Duodenal mucosa (tissue), 2 donors: ENCODE data around the gene ZNF688.

Experiments used
- H3K27ac ChIP-seq: one replicate; pipeline ENCODE4 v1.7.0; 2013; ENCODE audit warnings: low read depth, low read length
- H3K27me3 ChIP-seq, 2 donors: one replicate each; pipeline ENCODE4 v1.7.0; 2013; ENCODE audit warnings: low read length in 2 of 2, control low read depth in 1 of 2; ENCODE audit not compliant: insufficient read depth in 2 of 2, control insufficient read depth in 1 of 2
- H3K36me3 ChIP-seq, 2 donors: one replicate each; pipeline ENCODE4 v1.7.0; 2013; ENCODE audit warnings: low read length in 2 of 2, control low read depth in 1 of 2; ENCODE audit not compliant: insufficient read depth in 2 of 2, control insufficient read depth in 1 of 2
- H3K4me1 ChIP-seq, 2 donors: one replicate each; pipeline ENCODE4 v1.7.0; 2013; ENCODE audit warnings: low read length in 2 of 2, control low read depth in 1 of 2; ENCODE audit not compliant: insufficient read depth in 2 of 2, control insufficient read depth in 1 of 2
- H3K4me3 ChIP-seq, 2 donors: one replicate each; pipeline ENCODE4 v1.7.0; 2013; ENCODE audit warnings: low read length in 2 of 2, low read depth in 1 of 2
- H3K9ac ChIP-seq, 2 donors: one replicate each; pipeline ENCODE4 v1.7.0; 2013; ENCODE audit warnings: low read length in 2 of 2, low read depth in 1 of 2
- H3K9me3 ChIP-seq, 2 donors: one replicate each; pipeline ENCODE4 v1.7.0; 2013; ENCODE audit warnings: low read length in 2 of 2, control low read depth in 1 of 2; ENCODE audit not compliant: control insufficient read depth in 1 of 2

Gene ZNF688

GRCh38 chr16:30571445-30572322 lies at the start of gene ZNF688:
ZNF688 (minus strand) TSS chr16:30571714; CDS start chr16:30571629, 85 bp downstream.
- H3K36me3 ChIP-seq: no peaks in the 10 kb centered on the region
- H3K27ac ChIP-seq: peak within 1 kb of the TSS; percentile 87
- H3K4me3 ChIP-seq: peak within 1 kb of the TSS; percentile 87 to 89
- H3K9me3 ChIP-seq: no peaks in the 10 kb centered on the region
- H3K27me3 ChIP-seq: no peaks in the 10 kb centered on the region
- H3K9ac ChIP-seq: peak within 1 kb of the TSS; percentile 94 to 96
- peaks cover 20 to 22% of the 10 kb centered on the region in 2 donors for H3K4me1 ChIP-seq

- Histone ChIP-seq H3K9ac (no peak overlapping the region), H3K36me3 (no peaks in the 10 kb centered on the region), H3K9me3 (no peaks in the 10 kb centered on the region), H3K4me1 (peaks cover 0 to 8% of the 10 kb centered on the region in 2 donors), H3K4me3 (no peak overlapping the region), H3K27ac (no peak overlapping the region), H3K27me3 (peaks cover 0 to 3% of the 10 kb centered on the region in 2 donors)
These were observed 48.7 kb upstream of the ZNF688 start for GRCh38 chr16:30620169-30620568.

GRCh38 chr16:30619638-30620037 lies 48.1 kb upstream of the ZNF688 start:
- H3K36me3 ChIP-seq: no peaks in the 10 kb centered on the region
- H3K4me3 ChIP-seq: no peak overlapping the region
- peaks cover 0 to 9% of the 10 kb centered on the region in 2 donors for H3K4me1 ChIP-seq
- no peak overlapping the region for H3K27ac ChIP-seq
- peaks cover 0 to 4% of the 10 kb centered on the region in 2 donors for H3K27me3 ChIP-seq
- no peaks in the 10 kb centered on the region for H3K9me3 ChIP-seq
- no peak overlapping the region for H3K9ac ChIP-seq

- no peak overlapping the region for H3K4me3 ChIP-seq
- no peak overlapping the region for H3K9ac ChIP-seq
- H3K36me3 ChIP-seq: no peaks in the 10 kb centered on the region
- H3K9me3 ChIP-seq: no peaks in the 10 kb centered on the region
- peaks cover 0 to 4% of the 10 kb centered on the region in 2 donors for H3K27me3 ChIP-seq
- H3K27ac ChIP-seq: no peak overlapping the region
- peaks cover 0 to 9% of the 10 kb centered on the region in 2 donors for H3K4me1 ChIP-seq
These were observed 47.7 kb upstream of the ZNF688 start for GRCh38 chr16:30619202-30619601.

GRCh38 chr16:30615358-30616091 lies 44.0 kb upstream of the ZNF688 start:
- Histone ChIP-seq H3K36me3 (no peaks in the 10 kb centered on the region), H3K27ac (no peak overlapping the region), H3K27me3 (peaks cover 0 to 4% of the 10 kb centered on the region in 2 donors), H3K9me3 (no peaks in the 10 kb centered on the region), H3K4me1 (peaks cover 0 to 10% of the 10 kb centered on the region in 2 donors), H3K9ac (no peak overlapping the region), H3K4me3 (no peak overlapping the region)

- Histone ChIP-seq H3K4me1 (peaks cover 9 to 17% of the 10 kb centered on the region in 2 donors), H3K27ac (peak within 1 kb of the TSS; percentile 90), H3K4me3 (peak within 1 kb of the TSS; percentile 89 to 93), H3K9ac (peak within 1 kb of the TSS; percentile 99), H3K27me3 (peaks cover 0 to under 1% of the 10 kb centered on the region in 2 donors), H3K9me3 (no peaks in the 10 kb centered on the region), H3K36me3 (peaks cover 0 to 9% of the 10 kb centered on the region in 2 donors)
These were observed 38.7 kb upstream of the ZNF688 start, which contains the start of gene ZNF689 for GRCh38 chr16:30609926-30610839. ZNF689 (minus strand) TSS chr16:30610389; CDS start chr16:30610041, 348 bp downstream.

GRCh38 chr16:30609002-30609925 lies 37.8 kb upstream of the ZNF688 start:
- peak overlapping the region; percentile 99 for H3K9ac ChIP-seq
- peaks cover 16 to 25% of the 10 kb centered on the region in 2 donors for H3K4me1 ChIP-seq
- no peaks in the 10 kb centered on the region for H3K27me3 ChIP-seq
- no peaks in the 10 kb centered on the region for H3K9me3 ChIP-seq
- peaks cover 8 to 17% of the 10 kb centered on the region in 2 donors for H3K36me3 ChIP-seq
- H3K4me3 ChIP-seq: peak overlapping the region; percentile 89 to 93
- H3K27ac ChIP-seq: peak overlapping the region; percentile 90

GRCh38 chr16:30606004-30606403 lies 34.5 kb upstream of the ZNF688 start:
- H3K27ac ChIP-seq: no peak overlapping the region
- peaks cover 34 to 41% of the 10 kb centered on the region in 2 donors for H3K4me1 ChIP-seq
- peaks cover 21 to 36% of the 10 kb centered on the region in 2 donors for H3K36me3 ChIP-seq
- H3K9me3 ChIP-seq: no peaks in the 10 kb centered on the region
- H3K9ac ChIP-seq: no peak overlapping the region
- no peaks in the 10 kb centered on the region for H3K27me3 ChIP-seq
- no peak overlapping the region for H3K4me3 ChIP-seq

- H3K36me3 ChIP-seq: peaks cover 21 to 36% of the 10 kb centered on the region in 2 donors
- H3K4me3 ChIP-seq: no peak overlapping the region
- H3K27ac ChIP-seq: no peak overlapping the region
- H3K9me3 ChIP-seq: no peaks in the 10 kb centered on the region
- no peak overlapping the region for H3K9ac ChIP-seq
- H3K27me3 ChIP-seq: no peaks in the 10 kb centered on the region
- peaks cover 34 to 38% of the 10 kb centered on the region in 2 donors for H3K4me1 ChIP-seq
These were observed 33.6 kb upstream of the ZNF688 start for GRCh38 chr16:30605158-30605557.
